GM12872 (cell line): ENCODE measurements around the gene EVI5.

Experiments used
- CTCF ChIP-seq: IDR thresholded peaks from 3 replicates; pipeline ENCODE4 v1.5.1; 2011; ENCODE audit warnings: low read depth, mild to moderate bottlenecking, low read length, moderate library complexity; ENCODE audit not compliant: insufficient read depth

EVI5 gene

GRCh38 chr1:92476071-92476631 lies 308.8 kb downstream of the EVI5 start:
- no peak for TF ChIP-seq CTCF

- no peak for TF ChIP-seq CTCF
These were observed 309.9 kb downstream of the EVI5 start for GRCh38 chr1:92475029-92475428.

- TF ChIP-seq CTCF, result no peak
These were observed 311.0 kb downstream of the EVI5 start for GRCh38 chr1:92473781-92474495.

- TF ChIP-seq CTCF, result no peak
These were observed 314.7 kb downstream of the EVI5 start for GRCh38 chr1:92470216-92470615.

GRCh38 chr1:92466683-92467352 lies 318.1 kb downstream of the EVI5 start:
- no peak for TF ChIP-seq CTCF

GRCh38 chr1:92465256-92465647 lies 319.7 kb downstream of the EVI5 start:
- TF ChIP-seq CTCF, result no peak

GRCh38 chr1:92464588-92465255 lies 320.2 kb downstream of the EVI5 start:
- no peak for TF ChIP-seq CTCF
